Type B pancreatic cell (in vitro differentiated cells): Measurements from ENCODE around the gene RNF10. TPM values are rescaled to one million over a fixed set of nuclear protein-coding genes. Genes with fewer than 3 reads are reported as not detected.

Experiments
- DNase-seq: peaks from one replicate; pipeline ENCODE4 v3.0.0; 2021; ENCODE audit warnings: mixed read lengths; ENCODE audit not compliant: unreplicated experiment; ENCODE audit errors: extremely low spot score
- H3K27ac Mint-ChIP-seq: 2 replicates; pipeline ENCODE4 v1.8.0; 2021; ENCODE audit warnings: mild to moderate bottlenecking, mixed read lengths
- H3K27me3 Mint-ChIP-seq: 2 replicates; pipeline ENCODE4 v1.8.0; 2021; ENCODE audit warnings: mixed read lengths
- H3K36me3 Mint-ChIP-seq: 2 replicates; pipeline ENCODE4 v1.8.0; 2021; ENCODE audit warnings: mixed read lengths
- H3K4me1 Mint-ChIP-seq: one replicate; pipeline ENCODE4 v1.8.0; 2021; ENCODE audit warnings: mixed read lengths; ENCODE audit not compliant: unreplicated experiment
- H3K4me3 Mint-ChIP-seq: 2 replicates; pipeline ENCODE4 v1.8.0; 2021; ENCODE audit warnings: mild to moderate bottlenecking, mixed read lengths
- H3K9me3 Mint-ChIP-seq: 2 replicates; pipeline ENCODE4 v1.8.0; 2021; ENCODE audit warnings: mixed read lengths
- CTCF ChIP-seq: fragments of 200-600 bp; sonication (generic); conservative IDR thresholded peaks from 2 replicates; pipeline ENCODE4 v1.5.0; 2021; ENCODE audit warnings: antibody characterized with exemption, mild to moderate bottlenecking
- total RNA-seq: library from RNA; stranded (reverse); gene quantifications from 2 replicates; pipeline ENCODE4 v1.2.1, GENCODE V29; 2021; ENCODE audit warnings: low replicate concordance

RNF10 gene
- total RNA-seq, 1 donor from 2014 or later = 188 TPM

- H3K9me3 Mint-ChIP-seq = no peaks in the 10 kb centered on the region
- H3K4me3 Mint-ChIP-seq = no peak overlapping the region
- H3K4me1 Mint-ChIP-seq = peaks cover 35% of the 10 kb centered on the region
- no peak for TF ChIP-seq CTCF
- no peak for DNase-seq
- peaks cover 12% of the 10 kb centered on the region for H3K36me3 Mint-ChIP-seq
- peak overlapping the region; percentile 46 for H3K27ac Mint-ChIP-seq
- H3K27me3 Mint-ChIP-seq = no peaks in the 10 kb centered on the region
Observed at GRCh38 chr12:120539303-120539702, 5.1 kb downstream of the RNF10 start.

DNA sequence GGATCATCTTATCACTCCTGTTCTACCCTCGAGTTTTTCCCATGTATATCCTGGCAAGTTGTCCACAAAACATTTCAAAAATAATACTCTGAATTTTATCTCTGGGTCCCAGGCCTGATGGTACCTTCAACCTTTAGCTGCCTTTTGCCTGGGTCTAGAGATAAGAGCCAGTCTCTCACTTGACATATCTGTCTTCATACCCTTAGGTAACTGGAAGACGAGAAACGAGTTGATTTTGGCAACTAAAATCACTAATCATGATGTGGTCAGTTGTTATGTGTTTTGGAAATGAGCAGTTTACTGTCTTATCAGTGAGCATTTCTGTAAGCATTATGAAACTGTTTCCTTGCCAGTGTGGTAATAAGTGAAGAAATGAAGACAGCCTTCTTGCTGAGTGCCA, 6.3 kb downstream of the RNF10 start:
- Mint-ChIP-seq H3K4me3 (no peak overlapping the region), H3K36me3 (peaks cover 12% of the 10 kb centered on the region), H3K4me1 (peaks cover 35% of the 10 kb centered on the region), H3K27ac (no peak overlapping the region), H3K27me3 (no peaks in the 10 kb centered on the region), H3K9me3 (no peaks in the 10 kb centered on the region)
- no peak for DNase-seq
- no peak for TF ChIP-seq CTCF

DNA sequence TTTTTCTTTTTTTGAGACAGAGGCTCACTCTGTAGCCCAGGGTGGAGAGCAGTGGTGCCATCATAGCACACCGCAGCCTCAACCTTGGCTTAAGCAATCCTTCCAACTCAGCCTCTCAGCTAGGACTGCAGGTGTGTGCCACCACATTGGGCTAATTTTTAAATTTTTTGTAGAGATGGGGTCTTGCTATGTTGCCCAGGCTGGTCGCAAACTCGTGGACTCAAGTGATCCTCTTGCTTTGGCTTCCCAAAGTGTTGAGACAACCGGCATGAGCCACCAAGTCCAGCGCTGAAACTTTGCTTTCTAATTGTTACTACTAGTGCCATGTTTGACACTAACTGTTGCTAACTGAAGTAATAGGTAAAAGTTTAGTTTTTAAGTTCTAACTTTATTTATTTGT, 8.0 kb downstream of the RNF10 start:
- Mint-ChIP-seq H3K27ac (no peak overlapping the region), H3K4me3 (no peak overlapping the region), H3K4me1 (peaks cover 27% of the 10 kb centered on the region), H3K9me3 (no peaks in the 10 kb centered on the region), H3K27me3 (no peaks in the 10 kb centered on the region), H3K36me3 (peaks cover 15% of the 10 kb centered on the region)
- no peak for TF ChIP-seq CTCF
- no peak for DNase-seq

DNA sequence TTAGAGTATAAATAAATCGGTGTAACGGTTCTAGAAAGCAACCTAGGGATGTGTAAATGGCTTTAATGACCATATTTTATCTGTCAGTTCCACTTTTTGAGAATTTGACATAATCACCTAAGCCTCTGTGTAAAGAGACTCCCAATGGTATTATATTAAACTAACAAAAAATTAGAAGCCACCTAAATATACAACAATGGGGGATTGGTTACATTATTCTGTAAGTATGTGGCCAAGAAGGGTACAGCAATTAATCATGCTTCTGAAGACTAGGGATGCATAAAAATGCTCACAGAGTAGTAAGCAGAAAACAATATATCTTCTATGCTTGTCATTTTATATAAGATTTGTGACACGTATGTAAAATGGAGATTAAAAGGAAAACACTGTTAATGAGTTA, 10.5 kb downstream of the RNF10 start:
- H3K27me3 Mint-ChIP-seq = no peaks in the 10 kb centered on the region
- H3K4me1 Mint-ChIP-seq = peaks cover 6% of the 10 kb centered on the region
- H3K36me3 Mint-ChIP-seq = peaks cover 11% of the 10 kb centered on the region
- TF ChIP-seq CTCF = no peak
- no peak overlapping the region for H3K4me3 Mint-ChIP-seq
- DNase-seq = no peak
- no peaks in the 10 kb centered on the region for H3K9me3 Mint-ChIP-seq
- H3K27ac Mint-ChIP-seq = no peak overlapping the region

DNA sequence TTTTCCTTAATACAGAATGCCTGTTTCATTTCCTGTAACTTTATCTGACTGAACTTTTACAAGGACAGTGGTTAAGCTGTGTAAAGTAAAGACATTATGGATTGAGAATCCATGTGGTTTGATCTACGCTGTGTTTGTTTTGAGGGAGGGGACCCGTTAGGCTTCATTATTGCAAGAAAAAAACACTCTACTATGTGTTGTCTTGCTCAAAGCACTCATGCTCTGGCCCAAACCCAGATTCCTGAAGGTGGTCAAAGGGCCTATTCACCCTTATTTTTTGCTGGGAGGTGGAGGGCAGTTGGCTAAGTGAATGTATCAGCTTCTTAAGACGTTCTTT, 11.9 kb downstream of the RNF10 start:
- Mint-ChIP-seq H3K4me1 (peaks cover 6% of the 10 kb centered on the region), H3K27ac (no peak overlapping the region), H3K9me3 (no peaks in the 10 kb centered on the region), H3K4me3 (no peak overlapping the region), H3K36me3 (peaks cover 11% of the 10 kb centered on the region), H3K27me3 (no peaks in the 10 kb centered on the region)
- DNase-seq = no peak
- no peak for TF ChIP-seq CTCF

DNA sequence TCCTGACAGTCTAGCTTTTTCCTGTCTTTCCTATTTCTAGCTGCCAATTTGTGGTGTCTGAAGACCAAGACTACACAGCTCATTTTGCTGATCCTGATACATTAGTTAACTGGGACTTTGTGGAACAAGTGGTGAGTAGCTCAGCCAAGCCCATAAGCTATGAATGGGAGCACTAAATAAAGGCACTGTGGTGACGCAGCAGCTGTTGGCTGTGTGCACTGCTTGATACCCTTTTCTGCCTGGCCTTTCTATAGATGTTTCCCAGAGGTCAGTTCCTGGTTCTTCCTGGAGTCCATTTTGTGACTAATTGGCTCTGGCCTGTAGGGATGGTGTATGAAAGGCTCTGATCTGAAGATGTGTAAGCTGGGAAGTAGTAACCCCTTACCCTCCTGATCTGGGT, 20.5 kb downstream of the RNF10 start:
- H3K27me3 Mint-ChIP-seq = no peaks in the 10 kb centered on the region
- TF ChIP-seq CTCF = no peak
- H3K36me3 Mint-ChIP-seq = peaks cover 24% of the 10 kb centered on the region
- no peaks in the 10 kb centered on the region for H3K4me1 Mint-ChIP-seq
- no peak overlapping the region for H3K4me3 Mint-ChIP-seq
- no peak overlapping the region for H3K27ac Mint-ChIP-seq
- H3K9me3 Mint-ChIP-seq = no peaks in the 10 kb centered on the region
- DNase-seq = no peak
